IPS-20b (cell line): Measurements from ENCODE around the gene MAPK11.

Source experiments
- H3K27ac ChIP-seq: one replicate; pipeline ENCODE4 v1.5.1; 2013; ENCODE audit warnings: low read length
- H3K27me3 ChIP-seq: 2 replicates; pipeline ENCODE4 v1.6.1; 2013; ENCODE audit warnings: mild to moderate bottlenecking, low read length, inconsistent platforms; ENCODE audit not compliant: insufficient read depth
- H3K36me3 ChIP-seq: 2 replicates; pipeline ENCODE4 v1.6.1; 2013; ENCODE audit warnings: low read depth, mild to moderate bottlenecking, inconsistent platforms, low read length, moderate library complexity; ENCODE audit not compliant: insufficient read depth
- H3K4me1 ChIP-seq: 2 replicates; pipeline ENCODE4 v1.6.1; 2013; ENCODE audit warnings: mild to moderate bottlenecking, control low read depth, inconsistent platforms, low read length, moderate library complexity; ENCODE audit not compliant: insufficient read depth
- H3K4me3 ChIP-seq: 2 replicates; pipeline ENCODE4 v1.5.1; 2013; ENCODE audit warnings: mild to moderate bottlenecking, low read length, inconsistent platforms
- H3K9ac ChIP-seq: 2 replicates; pipeline ENCODE4 v1.6.1; 2013; ENCODE audit warnings: low read depth, mild to moderate bottlenecking, inconsistent platforms, low read length, moderate library complexity
- H3K9me3 ChIP-seq: 2 replicates; pipeline ENCODE4 v1.6.1; 2013; ENCODE audit warnings: mild to moderate bottlenecking, low read depth, low read length, inconsistent platforms; ENCODE audit not compliant: insufficient read depth

The MAPK11 gene

DNA sequence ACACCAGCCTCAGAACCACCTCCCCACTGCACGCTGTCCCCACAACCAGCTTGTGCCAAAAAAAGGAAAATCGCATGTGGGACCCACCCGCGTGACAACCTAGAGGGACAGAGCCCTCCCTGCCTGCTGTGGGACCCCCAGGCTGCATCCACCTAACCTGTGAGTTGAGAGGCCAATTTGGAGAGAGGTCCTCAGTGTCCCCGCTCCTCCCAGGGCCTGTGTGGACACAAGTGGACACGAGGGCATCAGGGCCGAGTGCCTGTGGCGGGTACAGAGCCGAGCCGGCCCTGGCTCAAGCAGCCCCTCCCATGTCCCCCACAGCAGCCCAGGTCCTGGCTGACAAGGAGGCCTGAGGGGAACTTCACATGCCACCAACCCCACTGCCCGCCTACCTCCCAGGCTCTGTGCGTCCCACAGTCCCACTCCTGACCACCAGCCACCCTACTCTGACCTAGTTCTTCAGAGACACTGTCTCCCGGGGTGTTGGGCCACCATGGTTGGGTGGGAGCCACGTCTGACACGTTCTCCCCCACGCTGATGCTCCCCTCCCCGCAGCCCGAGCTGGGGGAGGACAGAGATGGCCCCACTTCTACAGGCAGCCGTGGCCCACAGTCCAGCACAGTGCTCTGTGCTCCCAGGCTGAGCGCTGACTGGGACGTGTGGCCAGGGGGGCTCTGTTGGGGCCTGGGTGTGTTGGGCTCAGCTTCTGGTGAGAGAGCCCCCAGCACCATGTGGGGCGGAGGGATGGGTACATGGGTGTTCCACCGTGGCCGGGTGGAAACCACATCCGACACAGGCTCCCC is 50.2 kb downstream of the MAPK11 start:
- no peak overlapping the region for H3K27ac ChIP-seq
- no peaks in the 10 kb centered on the region for H3K9me3 ChIP-seq
- H3K9ac ChIP-seq: no peak overlapping the region
- no peaks in the 10 kb centered on the region for H3K4me1 ChIP-seq
- no peak overlapping the region for H3K4me3 ChIP-seq
- H3K36me3 ChIP-seq: peaks cover 74% of the 10 kb centered on the region
- H3K27me3 ChIP-seq: no peaks in the 10 kb centered on the region

DNA sequence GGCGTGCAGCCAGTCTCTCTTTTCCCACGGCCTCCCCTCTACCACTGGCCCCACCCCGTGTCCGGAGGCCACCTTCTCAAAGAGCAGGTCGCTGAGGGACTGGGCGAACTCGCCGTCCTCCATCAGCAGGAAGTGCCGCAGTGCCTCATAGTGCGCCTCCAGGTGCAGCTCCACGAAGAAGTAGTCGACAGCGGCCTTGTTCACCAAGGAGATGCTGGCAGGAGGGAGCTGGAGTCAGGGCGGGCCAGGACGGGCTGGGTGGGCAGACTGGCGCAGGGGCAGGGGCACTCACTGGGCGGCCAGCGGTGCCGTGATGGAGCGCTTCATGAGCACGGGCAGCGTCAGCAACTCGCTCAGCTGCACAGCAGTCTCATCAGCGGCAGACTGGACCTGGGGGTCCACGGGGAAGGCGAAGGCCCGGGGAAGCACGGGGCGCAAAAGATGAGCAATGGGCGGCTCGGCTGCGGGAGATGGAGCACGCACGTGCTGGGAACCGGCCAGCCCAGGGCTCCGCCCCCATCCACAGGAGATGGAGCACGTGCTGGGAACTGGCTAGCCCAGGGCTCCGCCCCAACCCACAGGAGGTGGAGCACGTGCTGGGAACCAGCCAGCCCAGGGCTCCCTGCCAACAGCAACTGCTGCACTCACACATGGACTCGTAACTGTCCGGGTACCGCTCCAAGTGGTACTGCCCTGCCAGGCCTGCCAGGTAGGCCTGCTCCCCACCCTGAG is 51.0 kb downstream of the MAPK11 start:
- Histone ChIP-seq H3K27ac (no peak overlapping the region), H3K9ac (no peak overlapping the region), H3K36me3 (peaks cover 76% of the 10 kb centered on the region), H3K4me3 (no peak overlapping the region), H3K4me1 (no peaks in the 10 kb centered on the region), H3K27me3 (no peaks in the 10 kb centered on the region), H3K9me3 (no peaks in the 10 kb centered on the region)

DNA sequence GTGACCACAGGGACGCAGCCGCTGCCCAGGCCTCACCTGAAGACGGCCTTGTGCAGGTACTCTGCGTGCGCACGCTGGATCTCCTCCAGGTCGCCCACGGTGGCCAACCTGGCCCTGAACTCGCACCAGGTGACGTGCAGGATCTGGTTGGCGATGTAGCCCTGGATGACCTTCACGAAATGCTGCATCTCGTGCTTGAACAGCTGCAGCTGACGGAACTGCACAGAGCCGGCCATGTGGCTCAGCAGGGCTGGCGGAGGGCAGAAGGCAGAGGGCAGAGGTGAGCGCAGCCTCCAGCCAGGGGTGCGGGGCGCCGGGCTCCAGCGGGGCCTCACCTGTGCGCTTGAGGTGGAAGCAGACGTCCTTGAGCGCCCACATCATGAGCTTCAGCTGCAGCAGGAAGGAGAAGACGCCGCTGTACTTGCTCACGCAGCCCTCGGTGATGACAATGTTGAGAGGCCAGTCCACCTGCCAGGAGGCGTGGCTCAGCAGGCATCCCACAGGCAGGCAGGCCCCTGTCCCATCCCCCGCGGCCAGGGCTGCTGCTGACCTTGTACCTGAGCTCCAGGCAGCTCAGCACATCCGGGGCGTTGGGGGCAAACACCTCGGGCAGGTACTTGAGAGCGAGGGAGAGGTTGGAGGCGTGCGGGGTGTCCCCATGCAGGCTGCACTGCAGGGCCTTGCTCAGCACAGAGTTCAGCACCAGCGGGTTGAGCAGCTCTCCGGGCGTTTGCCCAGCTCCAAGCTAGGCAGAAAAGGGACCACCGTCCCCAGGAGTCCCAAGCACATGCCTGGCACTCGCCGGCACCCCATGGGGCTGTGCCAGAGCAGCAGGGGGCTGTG is 51.8 kb downstream of the MAPK11 start:
- Histone ChIP-seq H3K36me3 (peaks cover 75% of the 10 kb centered on the region), H3K27ac (no peak overlapping the region), H3K27me3 (no peaks in the 10 kb centered on the region), H3K9me3 (no peaks in the 10 kb centered on the region), H3K4me1 (no peaks in the 10 kb centered on the region), H3K9ac (no peak overlapping the region), H3K4me3 (no peak overlapping the region)

DNA sequence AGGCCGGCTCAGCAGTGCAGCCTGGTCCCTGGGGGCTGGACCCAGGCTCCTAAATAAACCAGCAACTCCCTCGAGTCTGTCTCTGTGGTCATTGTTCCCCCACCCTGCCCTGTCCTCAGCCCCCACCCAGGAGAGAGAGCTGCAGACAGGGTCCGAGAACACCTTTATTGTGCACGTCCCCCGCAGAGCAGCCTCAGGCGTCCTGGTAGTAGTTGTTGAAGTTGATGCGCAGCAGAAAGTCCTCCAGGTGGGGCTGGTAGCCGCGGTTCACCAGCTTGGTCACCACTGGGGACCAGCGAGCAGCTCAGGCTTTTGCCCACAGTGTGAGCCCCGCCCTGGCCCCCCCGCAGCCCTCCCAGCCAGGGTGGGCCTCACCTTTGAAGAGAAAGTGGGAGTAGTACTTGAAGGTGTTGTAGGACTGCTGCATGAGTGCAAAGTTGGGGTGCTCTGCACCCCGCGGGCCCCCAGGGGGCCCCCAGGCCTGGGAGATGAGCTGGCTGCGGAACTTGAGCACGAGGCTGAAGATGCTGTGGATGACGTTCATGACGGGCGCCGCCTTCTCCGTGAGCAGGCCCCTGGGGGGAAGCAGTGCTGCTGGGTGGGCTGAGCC is 52.5 kb downstream of the MAPK11 start:
- Histone ChIP-seq H3K36me3 (peaks cover 75% of the 10 kb centered on the region), H3K4me3 (no peak overlapping the region), H3K27ac (no peak overlapping the region), H3K9ac (no peak overlapping the region), H3K9me3 (no peaks in the 10 kb centered on the region), H3K4me1 (no peaks in the 10 kb centered on the region), H3K27me3 (no peaks in the 10 kb centered on the region)

DNA sequence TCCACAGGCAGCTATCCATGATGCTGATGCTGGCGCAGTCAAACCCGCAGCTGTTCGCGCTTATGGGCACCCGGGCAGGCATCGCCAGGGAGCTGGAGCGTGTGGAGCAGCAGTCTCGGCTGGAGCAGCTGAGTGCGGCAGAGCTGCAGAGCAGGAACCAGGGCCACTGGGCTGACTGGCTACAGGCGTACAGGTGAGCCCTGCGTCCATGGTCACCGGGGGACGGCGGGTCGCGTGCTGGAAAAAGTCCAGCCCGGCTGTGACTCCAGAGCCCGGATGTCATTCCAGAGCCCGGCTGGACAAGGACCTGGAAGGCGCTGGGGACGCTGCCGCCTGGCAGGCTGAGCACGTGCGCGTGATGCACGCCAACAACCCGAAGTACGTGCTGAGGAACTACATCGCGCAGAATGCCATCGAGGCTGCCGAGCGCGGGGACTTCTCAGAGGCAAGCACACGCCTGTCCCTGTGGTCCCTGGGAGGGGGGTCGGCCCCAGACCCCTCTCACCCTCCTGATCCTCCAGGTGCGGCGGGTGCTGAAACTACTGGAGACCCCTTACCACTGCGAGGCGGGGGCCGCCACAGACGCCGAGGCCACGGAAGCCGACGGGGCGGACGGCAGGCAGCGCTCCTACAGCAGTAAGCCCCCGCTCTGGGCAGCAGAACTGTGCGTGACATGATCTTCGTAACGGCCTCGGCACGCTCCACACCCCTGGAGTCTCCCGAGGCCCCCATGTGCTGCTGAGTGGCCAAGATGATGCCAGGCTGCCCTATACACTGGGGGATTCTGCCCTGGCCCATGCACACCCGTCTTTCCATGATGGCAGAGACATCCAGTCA is 53.3 kb downstream of the MAPK11 start:
- H3K4me3 ChIP-seq: no peak overlapping the region
- H3K27ac ChIP-seq: no peak overlapping the region
- no peaks in the 10 kb centered on the region for H3K27me3 ChIP-seq
- H3K4me1 ChIP-seq: no peaks in the 10 kb centered on the region
- no peak overlapping the region for H3K9ac ChIP-seq
- peaks cover 6% of the 10 kb centered on the region; the same call in 1 of the 2 replicates for H3K9me3 ChIP-seq
- H3K36me3 ChIP-seq: peaks cover 75% of the 10 kb centered on the region

DNA sequence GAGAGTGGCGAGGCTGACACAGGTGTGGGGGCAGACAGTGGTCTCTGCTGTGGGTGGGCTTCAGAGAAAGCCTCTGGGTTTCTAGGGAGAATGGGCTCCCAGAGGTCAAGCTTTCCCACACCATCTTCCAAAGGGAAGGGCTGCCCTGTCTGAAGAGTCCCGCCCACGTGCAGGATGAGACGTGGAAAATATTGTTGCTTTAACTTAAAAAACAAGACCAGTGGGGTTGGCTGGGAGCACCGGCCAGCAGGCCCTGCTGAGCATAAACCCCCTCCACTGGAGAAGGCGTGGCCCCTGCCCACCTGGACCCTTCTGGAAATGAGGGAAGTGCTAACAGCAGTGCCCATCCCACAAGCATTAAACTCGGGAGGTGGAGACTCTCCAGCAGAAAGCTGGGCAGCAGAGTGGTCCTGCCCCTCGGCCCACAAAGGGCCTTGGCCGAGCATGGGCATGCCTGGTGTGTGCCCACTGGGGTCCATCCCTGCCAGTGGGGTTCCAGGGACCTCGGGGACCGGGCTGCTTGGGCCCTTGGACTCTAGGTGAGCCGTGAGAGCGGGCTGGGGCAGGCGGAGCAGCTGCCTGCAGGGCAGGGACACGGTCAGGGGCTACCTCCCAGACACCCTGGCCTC is 54.0 kb downstream of the MAPK11 start:
- Histone ChIP-seq H3K9ac (no peak overlapping the region), H3K4me3 (no peak overlapping the region), H3K36me3 (peaks cover 75% of the 10 kb centered on the region)

DNA sequence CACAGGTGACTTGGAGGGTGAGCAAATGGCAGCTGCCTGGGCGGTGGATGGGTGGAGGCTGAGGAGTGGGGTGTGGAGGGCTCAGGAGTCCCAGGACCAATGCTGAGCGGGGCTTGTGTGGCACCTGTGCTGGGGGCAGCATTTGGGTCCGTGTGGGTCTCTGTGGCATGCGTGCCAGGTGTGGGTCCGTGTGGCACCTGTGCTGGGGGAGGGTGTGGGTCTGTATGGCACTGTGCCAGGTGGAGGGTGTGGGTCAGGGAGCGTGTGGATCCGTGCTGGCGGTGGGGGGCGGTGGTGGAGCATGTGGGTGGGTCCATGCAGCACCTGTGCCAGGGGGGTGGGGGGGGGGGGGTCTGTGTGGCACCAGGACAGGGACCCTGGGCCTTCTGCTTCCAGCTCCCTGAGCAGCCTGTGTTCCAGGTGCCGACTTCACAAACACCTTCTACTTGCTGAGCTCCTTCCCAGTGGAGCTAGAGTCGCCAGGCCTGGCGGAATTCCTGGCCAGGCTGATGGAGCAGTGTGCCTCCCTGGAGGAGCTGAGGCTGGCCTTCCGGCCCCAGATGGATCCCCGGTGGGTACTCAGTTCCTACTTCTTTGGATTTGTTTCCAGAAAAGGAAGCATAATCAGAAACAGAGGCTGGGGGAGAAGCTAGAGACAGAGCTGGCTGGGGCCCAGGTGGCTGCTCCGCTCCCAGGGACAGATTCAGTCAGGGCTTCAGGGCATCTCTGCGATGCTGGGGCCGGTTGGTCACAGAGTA is 54.7 kb downstream of the MAPK11 start:
- Histone ChIP-seq H3K27me3 (no peaks in the 10 kb centered on the region), H3K9me3 (peaks cover 6% of the 10 kb centered on the region; the same call in 1 of the 2 replicates), H3K4me3 (no peak overlapping the region), H3K9ac (no peak overlapping the region), H3K36me3 (peaks cover 75% of the 10 kb centered on the region), H3K4me1 (no peaks in the 10 kb centered on the region), H3K27ac (no peak overlapping the region)

More for the DNA sequence above, 54.0 kb downstream of the MAPK11 start:
- peaks cover 6% of the 10 kb centered on the region; the same call in 1 of the 2 replicates for H3K9me3 ChIP-seq
- no peaks in the 10 kb centered on the region for H3K4me1 ChIP-seq
- H3K27ac ChIP-seq: no peak overlapping the region
- no peaks in the 10 kb centered on the region for H3K27me3 ChIP-seq
